ENCODE results near the gene CHAT.

The CHAT gene

GRCh38 chr10:49682879-49683278 is 69.0 kb downstream of the CHAT start:
- Histone ChIP-seq H3K79me2 (no peaks in the 10 kb centered on the region), H3K9me3 (ENCODE audit: control insufficient read depth, low read length) (no peaks in the 10 kb centered on the region), H3K27ac (no peak overlapping the region), H3K36me3 (ENCODE audit: control insufficient read depth, insufficient read depth, low read length) (no peaks in the 10 kb centered on the region), H3K9ac (no peak overlapping the region), H3K4me3 (ENCODE audit: low read depth, low read length) (no peak overlapping the region), H2AFZ (no peak overlapping the region), H3K27me3 (ENCODE audit: control insufficient read depth, insufficient read depth, low read length) (no peaks in the 10 kb centered on the region), H3K4me1 (no peaks in the 10 kb centered on the region), H3K4me2 (ENCODE audit: low read length) (no peak overlapping the region)
- no peak for TF ChIP-seq CTCF (IDR thresholded peaks at IDR 0.05)

DNA sequence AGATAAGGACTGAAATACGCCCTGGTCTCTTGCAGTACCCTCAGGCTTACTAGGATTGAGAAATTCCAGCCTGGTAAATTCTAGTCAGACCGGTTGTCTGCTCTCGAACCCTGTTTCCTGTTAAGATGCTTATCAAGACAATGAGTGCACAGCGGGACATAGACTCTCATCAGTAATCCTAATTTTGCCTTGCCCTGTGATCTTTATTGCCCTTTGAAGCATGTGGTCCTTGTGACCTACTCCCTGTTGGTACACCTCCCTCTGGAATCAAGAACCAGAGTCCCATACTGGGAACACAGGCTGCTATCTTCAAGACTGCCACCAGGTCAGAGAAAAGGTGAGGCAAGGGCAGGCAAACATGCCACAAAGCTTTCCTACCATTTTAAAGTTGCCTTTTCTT is 72.8 kb downstream of the CHAT start:
- TF ChIP-seq CTCF (IDR thresholded peaks at IDR 0.05): no peak
- Histone ChIP-seq H3K4me3 (ENCODE audit: low read depth, low read length) (no peak overlapping the region), H3K27me3 (ENCODE audit: control insufficient read depth, insufficient read depth, low read length) (no peaks in the 10 kb centered on the region), H3K4me2 (ENCODE audit: low read length) (no peak overlapping the region), H2AFZ (no peak overlapping the region), H3K27ac (no peak overlapping the region), H3K9ac (no peak overlapping the region), H3K36me3 (ENCODE audit: control insufficient read depth, insufficient read depth, low read length) (no peaks in the 10 kb centered on the region), H3K79me2 (no peaks in the 10 kb centered on the region), H3K9me3 (ENCODE audit: control insufficient read depth, low read length) (no peaks in the 10 kb centered on the region), H3K4me1 (no peaks in the 10 kb centered on the region)

- H2AFZ ChIP-seq: no peak overlapping the region
- TF ChIP-seq CTCF (IDR thresholded peaks at IDR 0.05): no peak
- H3K9ac ChIP-seq: no peak overlapping the region
- H3K36me3 ChIP-seq (ENCODE audit: control insufficient read depth, insufficient read depth, low read length): no peaks in the 10 kb centered on the region
- H3K79me2 ChIP-seq: no peaks in the 10 kb centered on the region
- H3K4me3 ChIP-seq (ENCODE audit: low read depth, low read length): no peak overlapping the region
- H3K27ac ChIP-seq: no peak overlapping the region
- no peak overlapping the region for H3K4me2 ChIP-seq (ENCODE audit: low read length)
- no peaks in the 10 kb centered on the region for H3K4me1 ChIP-seq
- H3K27me3 ChIP-seq (ENCODE audit: control insufficient read depth, insufficient read depth, low read length): no peaks in the 10 kb centered on the region
- H3K9me3 ChIP-seq (ENCODE audit: control insufficient read depth, low read length): no peaks in the 10 kb centered on the region
These were observed 74.5 kb downstream of the CHAT start for GRCh38 chr10:49688261-49688846.

- Histone ChIP-seq H3K36me3 (ENCODE audit: control insufficient read depth, insufficient read depth, low read length) (no peaks in the 10 kb centered on the region), H3K9me3 (ENCODE audit: control insufficient read depth, low read length) (no peaks in the 10 kb centered on the region), H3K27me3 (ENCODE audit: control insufficient read depth, insufficient read depth, low read length) (no peaks in the 10 kb centered on the region), H3K9ac (no peak overlapping the region), H3K4me1 (no peaks in the 10 kb centered on the region), H2AFZ (no peak overlapping the region), H3K4me3 (ENCODE audit: low read depth, low read length) (no peak overlapping the region), H3K79me2 (no peaks in the 10 kb centered on the region), H3K27ac (no peak overlapping the region), H3K4me2 (ENCODE audit: low read length) (no peak overlapping the region)
- no peak for TF ChIP-seq CTCF (IDR thresholded peaks at IDR 0.05)
These were observed 75.1 kb downstream of the CHAT start for GRCh38 chr10:49688920-49689319.

DNA sequence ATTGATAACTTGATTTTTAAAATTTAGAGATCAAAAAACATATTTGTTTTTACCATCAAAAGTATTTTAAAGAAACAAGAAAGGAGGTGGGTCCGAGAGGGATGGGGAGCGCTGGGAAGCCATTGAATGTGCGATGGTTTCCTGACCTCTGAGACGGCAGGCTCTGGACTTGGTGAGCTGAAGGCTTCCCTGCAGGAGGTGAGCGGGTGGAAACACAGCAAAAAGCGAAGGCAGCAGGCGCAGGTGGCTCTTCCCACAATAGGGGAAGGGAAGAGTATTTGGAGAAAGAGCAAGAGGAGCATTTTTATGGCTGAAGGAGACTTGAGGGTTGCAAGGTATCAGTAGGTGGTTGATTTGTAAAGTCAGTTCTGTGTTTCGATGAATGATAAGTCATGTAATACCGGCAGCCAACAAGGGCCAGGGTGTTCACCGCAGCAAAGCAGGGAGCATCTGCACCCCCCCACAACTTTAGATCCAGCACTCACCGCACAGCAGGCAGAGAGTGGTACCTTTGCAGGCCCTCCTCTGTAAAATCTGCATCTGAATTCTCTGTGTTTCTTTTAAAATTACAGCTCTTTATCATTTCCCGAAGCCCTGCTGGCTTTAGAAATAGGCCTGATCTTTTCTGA is 76.2 kb downstream of the CHAT start:
- Histone ChIP-seq H3K4me2 (ENCODE audit: low read length) (no peak overlapping the region), H3K9ac (no peak overlapping the region), H3K27ac (no peak overlapping the region), H3K4me3 (ENCODE audit: low read depth, low read length) (no peak overlapping the region), H3K79me2 (no peaks in the 10 kb centered on the region), H3K27me3 (ENCODE audit: control insufficient read depth, insufficient read depth, low read length) (no peaks in the 10 kb centered on the region), H3K36me3 (ENCODE audit: control insufficient read depth, insufficient read depth, low read length) (no peaks in the 10 kb centered on the region), H3K9me3 (ENCODE audit: control insufficient read depth, low read length) (no peaks in the 10 kb centered on the region), H3K4me1 (no peaks in the 10 kb centered on the region), H2AFZ (no peak overlapping the region)
- TF ChIP-seq CTCF (IDR thresholded peaks at IDR 0.05): no peak

Measured in parathyroid adenoma (tissue), 2 donors.